Measurements from ENCODE around the gene SYT7. TPM values are rescaled to one million over a fixed set of nuclear protein-coding genes. Genes with fewer than 3 reads are reported as not detected.

The SYT7 gene, protein sequence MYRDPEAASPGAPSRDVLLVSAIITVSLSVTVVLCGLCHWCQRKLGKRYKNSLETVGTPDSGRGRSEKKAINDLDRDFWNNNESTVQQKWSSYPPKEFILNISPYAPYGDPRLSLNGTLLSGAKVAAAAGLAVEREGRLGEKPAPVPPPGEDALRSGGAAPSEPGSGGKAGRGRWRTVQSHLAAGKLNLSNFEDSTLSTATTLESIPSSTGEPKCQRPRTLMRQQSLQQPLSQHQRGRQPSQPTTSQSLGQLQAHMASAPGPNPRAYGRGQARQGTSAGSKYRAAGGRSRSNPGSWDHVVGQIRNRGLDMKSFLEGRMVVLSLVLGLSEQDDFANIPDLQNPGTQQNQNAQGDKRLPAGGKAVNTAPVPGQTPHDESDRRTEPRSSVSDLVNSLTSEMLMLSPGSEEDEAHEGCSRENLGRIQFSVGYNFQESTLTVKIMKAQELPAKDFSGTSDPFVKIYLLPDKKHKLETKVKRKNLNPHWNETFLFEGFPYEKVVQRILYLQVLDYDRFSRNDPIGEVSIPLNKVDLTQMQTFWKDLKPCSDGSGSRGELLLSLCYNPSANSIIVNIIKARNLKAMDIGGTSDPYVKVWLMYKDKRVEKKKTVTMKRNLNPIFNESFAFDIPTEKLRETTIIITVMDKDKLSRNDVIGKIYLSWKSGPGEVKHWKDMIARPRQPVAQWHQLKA
- total RNA-seq (2013; cell fraction: nucleolus; rRNA removed) = not detected in 2 replicates
- total RNA-seq (2014; rRNA removed) = not detected in 2 replicates
- total RNA-seq (2014; rRNA removed; fragmentation: Illumina TruSeq; extraction: Trizol) = not detected in 2 replicates
- not detected in 2 replicates for total RNA-seq (2021)
- not detected for polyA plus RNA-seq (2011; ENCODE audit: low read depth)
- not detected in 2 replicates for polyA plus RNA-seq (2011; rRNA removed)
- 0.03 TPM in 1 of 2 replicates, not detected in the other for polyA plus RNA-seq (2011; cell fraction: cytosol; rRNA removed)
- 0.09 TPM in 1 of 2 replicates, not detected in the other for polyA plus RNA-seq (2011; cell fraction: nucleus; rRNA removed)
- not detected in 2 replicates for polyA plus RNA-seq (2012)
- not detected in 2 replicates for polyA plus RNA-seq (2014; fragmentation: Illumina TruSeq; extraction: Trizol)
- polyA plus RNA-seq (2014; fragmentation: Nextera tagmentation; extraction: Ambion mirVana) = not detected
- polyA plus RNA-seq (2014; rRNA removed) = not detected in 2 replicates
- not detected for polyA plus RNA-seq (2016; fragmentation: Nextera tagmentation; extraction: Ambion mirVana)
- polyA minus RNA-seq (2011; rRNA and poly(A)+ RNA removed) = not detected in 2 replicates
- not detected in 2 replicates for polyA minus RNA-seq (2011; cell fraction: cytosol; rRNA and poly(A)+ RNA removed)
- polyA minus RNA-seq (2011; cell fraction: nucleus; rRNA and poly(A)+ RNA removed) = not detected in 2 replicates
- Bru-seq, nascent RNA = percentile 1 among the genes with signal in this experiment
- BruChase-seq, experiment 1, labeled RNA remaining after a 6-hour chase = percentile 3 among the genes with signal in this experiment
- percentile 4 among the genes with signal in this experiment for BruChase-seq, experiment 2, labeled RNA remaining after a 2-hour chase
- long read RNA-seq, experiment 1 = 0 reads
- long read RNA-seq, experiment 2 = 0 reads

DNA sequence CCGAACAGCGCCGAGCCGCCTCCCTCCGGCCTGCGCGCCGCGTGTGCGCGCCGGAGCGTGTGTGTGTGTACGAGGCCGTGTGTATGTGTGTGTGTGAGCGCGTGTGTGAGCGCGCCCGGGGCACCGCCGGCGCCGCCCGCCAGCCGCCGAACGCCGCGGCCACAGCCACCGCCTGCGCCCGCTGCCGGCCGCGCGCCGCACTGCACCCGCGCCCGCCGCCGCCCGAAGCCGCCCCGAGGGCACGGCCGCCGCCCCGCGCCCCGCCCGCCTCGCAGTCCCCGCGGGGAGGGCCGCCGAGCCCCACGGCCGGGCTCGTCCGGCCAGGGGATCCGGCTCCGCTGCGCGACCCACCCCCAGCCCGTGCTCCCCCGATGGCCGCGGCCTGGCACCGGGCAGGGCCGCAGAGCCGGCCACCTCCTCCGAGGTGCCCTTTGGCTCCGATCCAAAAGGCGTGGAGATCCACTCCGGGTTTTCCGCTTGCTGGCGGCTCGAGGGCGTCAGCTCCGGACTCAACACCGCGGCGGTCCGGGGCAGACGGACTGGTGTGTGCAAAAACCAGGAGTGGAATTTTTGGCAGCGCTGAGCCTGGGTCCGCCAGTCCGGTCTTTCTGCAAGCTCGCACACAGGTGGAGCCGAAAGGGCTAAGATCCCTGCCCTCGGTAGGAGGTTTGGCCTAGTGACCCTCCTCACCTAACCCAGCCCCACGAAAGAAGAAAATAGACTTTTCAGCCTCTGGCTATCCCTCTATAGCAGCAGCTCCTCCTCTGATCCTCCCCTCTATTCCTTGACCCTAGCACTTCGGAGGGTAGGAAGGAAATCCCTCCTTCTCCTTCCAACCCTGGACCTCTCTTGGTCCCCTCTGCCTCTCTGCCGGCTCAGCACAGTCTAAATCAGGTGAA lies at the start of gene SYT7:
TSS of gene SYT7 (minus strand) at position 47 of the 899 bp plus-strand sequence. CDS start 256 bp downstream, outside the sequence.
- Histone ChIP-seq H3K4me2 (ENCODE audit: control insufficient read depth, insufficient read depth) (peak within 1 kb of the TSS; percentile 54), H3K4me3 (no peak within 1 kb of the TSS), H3K4me1 (ENCODE audit: control insufficient read depth, insufficient read depth, low read length) (no peaks in the 10 kb centered on the region), H4K20me1 (ENCODE audit: control insufficient read depth, insufficient read depth) (no peaks in the 10 kb centered on the region; the same call in 1 of the 2 replicates), H3K79me2 (ENCODE audit: control insufficient read depth, insufficient read depth, low read length) (no peaks in the 10 kb centered on the region), H3K9me3 (replicated peaks; ENCODE audit: control insufficient read depth, insufficient read depth, low read length) (no peaks in the 10 kb centered on the region), H2AFZ (ENCODE audit: control insufficient read depth, low read depth, low read length) (peak within 1 kb of the TSS; percentile 73), H3K27me3 (replicated peaks in 1 of 2; ENCODE audit: control insufficient read depth in 2 of 2, insufficient read depth in 2 of 2, low read length in 1 of 2) (peaks cover 10 to 25% of the 10 kb centered on the region in 2 experiments), H3K27ac (ENCODE audit: control insufficient read depth, insufficient read depth) (no peak within 1 kb of the TSS), H3K36me3 (ENCODE audit: control insufficient read depth in 2 of 2, insufficient read depth in 2 of 2, low read length in 1 of 2) (no peaks in the 10 kb centered on the region), H3K9ac (ENCODE audit: control insufficient read depth, insufficient read depth, low read length) (no peak within 1 kb of the TSS)
- DNase-seq (ENCODE audit: low read depth, low spot score) = peak; percentile 45
- intact Hi-C loops (cut with micrococcal nuclease; ENCODE audit: unreplicated experiment) = no loop called here
- 3% methylated on average over 57 of the region's 96 CpGs for WGBS (ENCODE audit: insufficient coverage, insufficient replicate concordance, low lambda C conversion rate, missing lambda C conversion rate)
- RAD21 ChIA-PET (ENCODE audit: unreplicated experiment) = no interaction called here
- BruUV-seq (replicated peaks) = no TSS peak
- FAIRE-seq = peak; percentile 78
- in situ Hi-C loops (cut with MboI) = no loop called here
- CTCF ChIA-PET = interaction anchor here (0.5 kb wide), 1 partner anchor 1112 kb away, joined by 3 read pairs; no protein-coding TSS in a partner anchor
- POLR2A ChIA-PET = no interaction called here
- ATAC-seq = peak; percentile 94
- SMC1A ChIA-PET (ENCODE audit: uncharacterized antibody, unreplicated experiment) = no interaction called here
- TF ChIP-seq CEBPB (IDR thresholded peaks at IDR 0.05; ENCODE audit: borderline replicate concordance in 1 of 2, low read depth in 2 of 2, low read length in 2 of 2) (no peak), IRF4 (IDR thresholded peaks at IDR 0.05; ENCODE audit: low read depth, low read length) (0 out of 2 replicates have a peak, but pooled peaks have one; percentile 27), SP1 (IDR thresholded peaks at IDR 0.05; ENCODE audit: low read depth, low read length) (peak; percentile 98), STAT1 (conservative IDR thresholded peaks at IDR 0.05) (peak; percentile 79; the same call in 1 of the 2 replicates), SMC3 (IDR thresholded peaks at IDR 0.05; ENCODE audit: borderline replicate concordance, low read length) (no peak), GATAD2B (conservative IDR thresholded peaks at IDR 0.05; ENCODE audit: low read depth) (peak; percentile 72; the same call in 1 of the 2 replicates), ZNF207 (IDR thresholded peaks at IDR 0.05; ENCODE audit: borderline replicate concordance) (peak; percentile 91; the same call in 1 of the 2 replicates), NBN (IDR thresholded peaks at IDR 0.05) (peak; percentile 51; the same call in 1 of the 2 replicates), BACH1 (IDR thresholded peaks at IDR 0.05; ENCODE audit: borderline replicate concordance) (peak; percentile 71), RELA (IDR thresholded peaks at IDR 0.05; ENCODE audit: borderline replicate concordance, partially characterized antibody) (peak; percentile 84), YY1 (IDR thresholded peaks at IDR 0.05; ENCODE audit: low read depth, low read length) (peak; percentile 90), ZNF217 (IDR thresholded peaks at IDR 0.05) (peak; percentile 75)
- TF ChIP-seq, protein P1, sequence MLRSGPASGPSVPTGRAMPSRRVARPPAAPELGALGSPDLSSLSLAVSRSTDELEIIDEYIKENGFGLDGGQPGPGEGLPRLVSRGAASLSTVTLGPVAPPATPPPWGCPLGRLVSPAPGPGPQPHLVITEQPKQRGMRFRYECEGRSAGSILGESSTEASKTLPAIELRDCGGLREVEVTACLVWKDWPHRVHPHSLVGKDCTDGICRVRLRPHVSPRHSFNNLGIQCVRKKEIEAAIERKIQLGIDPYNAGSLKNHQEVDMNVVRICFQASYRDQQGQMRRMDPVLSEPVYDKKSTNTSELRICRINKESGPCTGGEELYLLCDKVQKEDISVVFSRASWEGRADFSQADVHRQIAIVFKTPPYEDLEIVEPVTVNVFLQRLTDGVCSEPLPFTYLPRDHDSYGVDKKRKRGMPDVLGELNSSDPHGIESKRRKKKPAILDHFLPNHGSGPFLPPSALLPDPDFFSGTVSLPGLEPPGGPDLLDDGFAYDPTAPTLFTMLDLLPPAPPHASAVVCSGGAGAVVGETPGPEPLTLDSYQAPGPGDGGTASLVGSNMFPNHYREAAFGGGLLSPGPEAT (IDR thresholded peaks at IDR 0.05; ENCODE audit: low read depth) = peak; percentile 93
- TF ChIP-seq, protein P2, sequence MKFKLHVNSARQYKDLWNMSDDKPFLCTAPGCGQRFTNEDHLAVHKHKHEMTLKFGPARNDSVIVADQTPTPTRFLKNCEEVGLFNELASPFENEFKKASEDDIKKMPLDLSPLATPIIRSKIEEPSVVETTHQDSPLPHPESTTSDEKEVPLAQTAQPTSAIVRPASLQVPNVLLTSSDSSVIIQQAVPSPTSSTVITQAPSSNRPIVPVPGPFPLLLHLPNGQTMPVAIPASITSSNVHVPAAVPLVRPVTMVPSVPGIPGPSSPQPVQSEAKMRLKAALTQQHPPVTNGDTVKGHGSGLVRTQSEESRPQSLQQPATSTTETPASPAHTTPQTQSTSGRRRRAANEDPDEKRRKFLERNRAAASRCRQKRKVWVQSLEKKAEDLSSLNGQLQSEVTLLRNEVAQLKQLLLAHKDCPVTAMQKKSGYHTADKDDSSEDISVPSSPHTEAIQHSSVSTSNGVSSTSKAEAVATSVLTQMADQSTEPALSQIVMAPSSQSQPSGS (IDR thresholded peaks at IDR 0.05; ENCODE audit: low read length) = no peak

Measured in GM12878 (cell line).